NCI-H1105 (cell line): ENCODE measurements around the gene ACBD6.
"Not testable (repeated sequence)": the region's sequence is repeated elsewhere in the genome, so short reads cannot be mapped to it uniquely, and the experiment has no call there.

ENCODE experiments used
- DNase-seq: peaks from one replicate; lab custom pipeline; 2025; lab: John Stamatoyannopoulos, UW

ACBD6 gene

DNA sequence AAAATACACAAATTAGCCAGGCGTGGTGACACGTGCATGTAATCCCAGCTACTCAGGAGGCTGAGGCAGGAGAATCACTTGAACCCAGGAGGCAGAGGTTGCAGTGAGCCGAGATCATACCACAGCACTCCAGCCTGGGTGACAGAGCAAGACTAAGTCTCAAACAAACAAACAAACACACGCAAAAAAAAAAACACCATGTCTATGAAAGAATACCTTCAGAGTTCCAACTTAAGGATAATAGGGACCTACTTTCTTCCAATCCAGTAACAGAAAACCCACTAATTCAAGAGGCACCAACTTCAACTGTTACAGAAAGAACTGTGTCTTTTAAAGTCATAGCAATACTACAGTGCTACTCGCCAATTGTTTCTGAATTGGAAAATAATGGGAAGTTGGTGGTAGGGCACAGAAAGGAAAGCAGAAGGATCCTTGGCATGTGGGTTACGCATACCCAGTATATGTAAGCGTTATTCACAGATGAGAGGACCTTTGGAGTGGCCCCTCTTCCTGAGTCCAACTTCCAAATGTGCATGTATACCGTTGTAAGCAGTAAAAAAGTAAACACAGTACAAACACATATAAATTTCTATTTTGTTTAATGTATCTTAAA, 87.0 kb downstream of the ACBD6 start:
- DNase-seq, result no peak

DNA sequence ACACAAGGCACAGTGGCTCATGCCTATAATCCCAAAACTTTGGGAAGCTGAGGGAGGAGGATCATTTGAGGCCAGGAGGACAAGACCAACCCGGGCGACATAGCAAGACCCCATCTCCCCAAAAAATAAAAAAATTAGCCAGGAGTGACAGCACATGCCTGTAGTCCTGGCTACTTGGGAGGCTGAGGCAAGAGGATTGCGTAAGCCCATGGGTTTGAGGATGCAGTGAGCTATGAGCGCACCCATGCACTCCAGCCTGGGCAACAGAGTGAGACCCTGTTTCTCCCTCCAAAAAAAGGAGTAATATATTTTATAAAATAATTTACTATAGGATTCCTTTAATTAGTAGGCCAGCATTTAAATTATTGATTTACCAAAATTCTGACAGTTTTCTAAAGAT, 89.8 kb downstream of the ACBD6 start:
- no peak for DNase-seq

DNA sequence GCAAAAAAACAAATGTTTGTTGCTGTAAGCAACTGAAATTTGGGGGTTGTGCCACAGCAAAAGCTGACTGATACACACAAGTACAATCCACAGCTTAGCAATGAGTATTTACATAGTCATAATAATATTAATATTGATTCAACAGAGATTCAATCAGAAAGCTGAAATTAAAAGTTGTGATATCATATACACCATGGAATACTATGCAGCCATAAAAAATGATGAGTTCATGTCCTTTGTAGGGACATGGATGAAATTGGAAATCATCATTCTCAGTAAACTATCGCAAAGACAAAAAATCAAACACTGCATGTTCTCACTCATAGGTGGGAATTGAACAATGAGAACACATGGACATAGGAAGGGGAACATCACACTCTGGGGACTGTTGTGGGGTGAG, 94.2 kb downstream of the ACBD6 start:
- not testable (repeated sequence) for DNase-seq

DNA sequence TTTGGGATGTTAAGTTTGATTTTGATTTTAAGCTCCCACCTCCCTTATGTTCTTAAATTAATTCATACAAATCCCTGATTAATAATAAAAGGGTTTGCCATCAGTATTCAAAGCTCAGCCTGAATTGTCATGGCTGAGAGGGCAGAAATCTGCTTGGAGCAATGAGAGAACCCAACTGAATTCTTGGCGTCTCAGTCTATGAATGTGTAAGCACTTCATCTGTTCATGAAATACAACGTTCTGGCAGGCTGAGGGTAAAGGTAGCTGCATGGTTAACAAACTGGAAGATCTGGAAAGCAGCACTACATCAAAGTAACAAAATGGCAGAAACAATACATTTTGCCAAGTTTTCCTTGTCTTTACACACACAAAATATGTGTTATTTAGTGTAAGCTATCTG, 95.3 kb downstream of the ACBD6 start:
- no peak for DNase-seq

DNA sequence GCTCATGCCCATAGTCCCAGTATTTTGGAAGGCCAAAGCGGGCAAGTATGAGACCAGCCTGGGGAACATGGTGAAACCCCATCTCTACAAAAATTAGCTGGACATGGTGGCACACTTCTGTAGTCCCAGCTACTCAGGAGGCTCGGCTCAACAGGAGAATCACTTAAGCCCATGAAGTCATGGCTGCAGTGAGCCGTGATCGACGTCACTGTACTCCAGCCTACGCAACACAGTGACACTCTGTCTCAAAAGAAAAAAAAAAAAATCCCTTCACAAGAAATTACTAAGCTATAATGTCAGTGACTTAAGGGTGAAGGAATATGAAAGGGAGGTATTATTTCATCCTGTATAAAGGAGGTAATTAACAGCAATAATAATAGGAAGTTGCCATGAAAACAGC, 99.8 kb downstream of the ACBD6 start:
- DNase-seq, result no peak

DNA sequence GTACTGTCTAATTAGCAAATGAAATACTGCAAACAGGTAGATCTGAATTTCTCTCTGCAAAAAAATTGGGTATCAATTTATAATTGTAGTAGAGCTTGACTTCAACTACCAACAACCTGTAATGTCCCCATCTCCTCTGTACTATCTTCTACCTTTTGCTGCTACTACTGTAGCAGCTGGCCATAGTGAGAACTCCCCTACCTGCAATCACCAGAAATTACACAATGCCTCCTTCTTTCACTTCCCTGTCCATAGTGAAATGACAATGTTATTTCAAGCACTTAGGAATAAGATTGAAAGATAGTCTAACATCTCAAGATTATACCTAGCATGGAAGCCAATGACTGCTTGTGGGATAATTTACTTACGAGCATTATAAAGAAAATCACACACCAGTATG, 100.4 kb downstream of the ACBD6 start:
- no peak for DNase-seq

DNA sequence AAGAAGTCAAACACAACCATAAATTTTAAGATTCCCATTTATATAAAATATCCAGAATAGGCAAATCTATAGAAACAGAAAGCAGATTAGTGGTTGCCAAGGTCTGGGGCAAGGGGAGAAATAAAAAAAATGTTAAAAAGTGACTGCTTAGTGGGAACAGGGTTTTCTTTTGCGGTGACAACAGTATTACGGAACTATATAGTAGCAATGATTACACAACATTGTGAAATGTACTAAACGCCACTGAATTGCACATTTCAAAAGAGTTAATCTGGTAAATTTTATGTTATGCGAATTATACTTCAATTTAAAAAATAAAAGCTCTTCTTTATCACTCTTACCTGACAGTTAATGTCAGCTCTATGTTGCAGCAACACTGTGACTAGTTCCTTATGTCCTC, 105.2 kb downstream of the ACBD6 start:
- no peak for DNase-seq

DNA sequence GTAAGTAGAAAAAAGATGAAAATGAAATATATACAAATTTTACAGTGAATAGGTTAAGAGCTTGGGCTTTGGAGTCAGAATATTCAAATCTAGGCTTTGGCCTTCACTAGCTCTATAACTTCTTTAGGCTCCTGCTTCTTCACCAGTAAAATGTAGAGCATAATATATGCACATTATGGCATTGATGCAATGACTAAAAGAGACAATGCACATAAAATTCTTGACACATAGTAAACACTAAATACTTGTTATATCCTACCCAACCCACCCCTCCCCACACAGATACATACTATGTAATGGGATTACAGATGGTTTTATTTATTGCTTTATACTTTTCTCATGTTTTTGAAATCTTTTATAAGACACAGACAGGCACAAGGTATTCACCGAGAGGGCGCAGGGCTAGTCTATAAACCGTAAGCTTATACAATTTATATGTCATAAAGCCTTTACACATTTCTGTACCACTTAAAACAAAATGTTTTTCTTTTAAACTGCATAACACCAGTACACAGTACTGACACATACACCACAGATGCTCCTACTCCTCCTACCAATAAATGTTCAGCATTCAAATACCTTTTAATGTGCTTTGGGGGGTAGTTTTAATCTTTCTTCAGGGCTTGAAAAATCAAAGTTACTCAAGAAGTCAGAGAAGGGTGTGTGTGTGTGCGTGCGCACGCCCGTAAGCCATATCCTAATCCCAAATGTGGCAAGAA, 109.8 kb downstream of the ACBD6 start:
- no peak for DNase-seq

DNA sequence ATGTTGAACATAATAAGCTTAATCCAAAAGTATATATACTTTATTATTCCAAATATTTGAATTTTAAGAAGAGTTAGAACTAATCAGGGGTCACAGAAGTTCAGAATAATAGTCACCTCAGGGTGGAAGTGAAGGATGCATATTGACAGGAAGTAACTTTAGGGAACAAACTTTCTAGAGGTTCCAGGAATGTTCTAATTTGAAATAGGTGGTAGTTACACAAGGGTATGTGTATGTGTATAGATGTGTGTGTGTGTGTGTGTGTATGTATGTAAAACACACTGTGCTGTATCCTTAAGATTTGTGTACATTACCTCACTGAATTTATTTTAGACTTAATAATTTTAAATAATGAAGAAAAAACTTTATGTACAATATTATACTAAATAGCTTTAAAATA, 110.4 kb downstream of the ACBD6 start:
- no peak for DNase-seq

DNA sequence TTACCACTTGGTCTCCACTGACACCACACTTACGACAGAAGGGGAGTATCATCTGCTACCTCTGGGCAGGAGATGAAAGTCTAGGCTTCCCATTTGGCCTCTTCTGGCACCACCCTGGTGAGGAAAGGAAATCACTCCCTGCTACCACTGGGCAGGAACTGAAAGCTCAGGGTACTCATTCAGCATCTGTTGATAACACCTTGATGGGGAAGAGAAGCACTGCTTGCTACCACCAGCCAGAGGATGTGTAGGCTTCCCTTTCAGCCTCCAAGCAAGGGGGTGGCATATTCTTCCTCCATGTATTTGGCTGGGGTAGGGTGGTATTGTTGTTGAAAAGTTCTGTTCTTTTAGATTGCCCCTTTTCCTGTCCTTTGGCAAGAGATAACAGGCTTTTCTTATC, 115.0 kb downstream of the ACBD6 start:
- no peak for DNase-seq

DNA sequence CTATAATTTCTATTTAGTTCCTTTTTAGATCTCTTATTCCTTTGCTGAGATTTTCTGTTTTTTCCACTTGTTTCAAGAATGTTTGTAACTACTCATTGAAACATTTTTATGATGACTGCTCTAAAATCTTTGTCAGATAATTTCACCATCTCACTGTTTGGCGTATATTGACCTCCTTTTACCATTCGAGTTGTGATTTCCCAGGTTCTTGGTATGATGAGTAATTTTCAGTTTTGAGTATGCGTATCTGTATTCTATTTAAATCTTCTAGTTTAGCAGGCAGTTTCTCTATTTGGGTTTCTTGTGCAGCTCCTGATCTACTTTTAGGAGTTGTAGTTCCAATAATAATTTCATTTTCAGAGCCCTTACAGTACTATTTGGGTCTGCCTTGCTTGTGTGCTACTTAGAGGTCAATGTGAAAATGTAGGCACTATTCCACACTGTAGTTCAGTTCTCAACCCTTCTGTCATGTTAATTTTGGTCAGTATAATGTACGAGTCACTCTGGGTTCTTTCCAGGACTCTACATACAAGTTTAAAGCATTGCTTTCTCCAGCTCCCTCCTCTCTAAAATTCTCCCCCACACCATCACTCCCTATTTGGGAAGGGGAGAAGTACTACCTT, 115.5 kb downstream of the ACBD6 start:
- no peak for DNase-seq

DNA sequence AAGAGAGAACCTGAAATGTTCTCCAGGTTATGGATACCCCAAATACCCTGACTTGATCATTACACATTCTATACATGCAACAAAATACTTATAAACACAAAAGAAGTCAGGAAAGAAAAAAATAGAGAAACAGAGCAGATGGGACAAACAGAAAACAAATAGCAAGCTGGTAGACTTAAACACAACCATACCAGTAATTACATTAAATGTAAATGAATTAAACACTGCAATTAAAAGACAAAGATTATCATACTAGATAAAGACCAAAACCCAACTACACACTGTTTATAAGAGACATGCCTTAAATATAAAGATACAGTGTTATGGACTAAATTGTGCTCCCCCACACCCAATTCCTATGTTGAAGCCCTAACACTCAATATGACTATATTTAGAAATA, 117.2 kb downstream of the ACBD6 start:
- no peak for DNase-seq

DNA sequence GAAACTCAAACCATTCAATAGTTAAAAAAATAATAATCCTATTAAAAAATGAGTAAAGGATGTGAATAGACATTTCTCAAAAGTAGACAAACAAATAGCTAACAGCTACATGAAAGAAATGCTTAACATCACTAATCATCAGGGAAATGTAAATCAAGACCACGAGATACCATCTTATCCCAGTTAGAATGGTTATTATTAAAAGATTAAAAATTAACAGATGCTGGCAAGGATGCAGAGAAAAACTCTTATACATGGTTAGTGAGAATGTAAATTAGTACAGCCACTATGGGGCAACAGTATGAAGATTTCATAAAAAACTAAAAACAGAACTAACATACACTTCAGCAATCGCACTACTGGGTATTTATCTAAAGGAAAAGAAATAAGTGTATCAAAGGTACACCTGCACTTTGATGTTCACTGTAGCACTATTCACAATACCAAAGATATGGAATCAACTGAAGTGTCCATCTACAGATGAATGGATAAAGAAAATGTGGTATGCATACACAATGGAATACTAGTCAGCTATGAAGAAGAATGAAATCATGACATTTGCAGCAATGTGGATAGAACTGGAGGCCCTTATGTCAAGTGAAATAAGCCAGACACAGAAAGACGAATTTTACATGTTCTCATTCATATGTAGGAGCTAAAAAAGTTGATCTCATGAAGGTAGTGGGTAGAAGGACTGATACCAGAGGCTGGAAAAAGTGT, 117.9 kb downstream of the ACBD6 start:
- no peak for DNase-seq

DNA sequence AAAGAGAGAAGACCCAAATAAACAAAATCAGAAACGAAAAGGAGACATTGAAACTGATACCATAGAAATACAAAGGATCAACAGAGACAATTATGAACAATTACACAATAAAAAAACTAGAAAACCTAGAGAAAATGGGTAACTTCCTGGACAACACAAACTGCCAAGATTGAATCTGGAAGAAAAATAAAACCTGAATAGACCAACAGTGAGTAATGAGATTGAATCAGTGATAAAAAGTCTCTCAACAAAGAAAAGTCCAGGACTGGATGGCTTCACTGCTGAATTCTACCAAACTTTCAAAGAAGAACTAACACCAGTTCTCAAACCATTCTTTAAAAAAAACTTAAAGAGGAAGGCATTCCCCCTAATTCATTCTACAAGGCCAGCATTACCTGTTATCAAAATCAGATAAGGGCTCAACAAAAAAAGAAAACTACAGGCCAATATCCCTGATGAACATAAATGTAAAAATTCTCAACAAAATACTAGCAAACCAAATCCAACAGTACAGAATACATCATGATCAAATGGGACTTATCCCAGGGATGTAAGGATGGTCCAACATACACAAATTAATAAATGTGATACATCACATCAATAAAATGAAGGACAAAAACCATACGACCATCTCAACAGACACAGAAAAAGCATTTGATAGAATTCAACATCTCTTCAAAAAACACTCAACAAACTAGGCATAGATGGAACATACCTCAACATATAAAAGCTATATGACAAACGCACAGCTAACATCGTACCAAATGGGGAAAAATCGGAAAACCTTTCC, 119.9 kb downstream of the ACBD6 start:
- DNase-seq, result no peak

DNA sequence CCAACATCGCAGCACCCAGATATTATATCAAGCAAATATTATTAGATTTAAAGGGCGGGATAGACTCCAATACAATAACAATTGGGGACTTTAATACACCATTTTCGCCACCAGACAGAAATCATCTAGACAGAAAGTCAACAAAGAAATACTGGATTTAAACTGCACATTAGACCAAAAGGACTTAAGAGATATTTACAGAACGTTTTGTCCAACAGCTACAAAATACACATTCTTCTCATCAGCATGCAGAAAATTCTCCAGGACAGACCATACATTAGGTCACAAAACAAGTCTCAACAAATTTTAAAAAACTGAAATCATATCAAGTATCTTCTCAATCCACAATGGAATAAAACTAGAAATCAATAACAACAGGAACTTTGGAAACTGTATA, 121.2 kb downstream of the ACBD6 start:
- DNase-seq, result no peak

DNA sequence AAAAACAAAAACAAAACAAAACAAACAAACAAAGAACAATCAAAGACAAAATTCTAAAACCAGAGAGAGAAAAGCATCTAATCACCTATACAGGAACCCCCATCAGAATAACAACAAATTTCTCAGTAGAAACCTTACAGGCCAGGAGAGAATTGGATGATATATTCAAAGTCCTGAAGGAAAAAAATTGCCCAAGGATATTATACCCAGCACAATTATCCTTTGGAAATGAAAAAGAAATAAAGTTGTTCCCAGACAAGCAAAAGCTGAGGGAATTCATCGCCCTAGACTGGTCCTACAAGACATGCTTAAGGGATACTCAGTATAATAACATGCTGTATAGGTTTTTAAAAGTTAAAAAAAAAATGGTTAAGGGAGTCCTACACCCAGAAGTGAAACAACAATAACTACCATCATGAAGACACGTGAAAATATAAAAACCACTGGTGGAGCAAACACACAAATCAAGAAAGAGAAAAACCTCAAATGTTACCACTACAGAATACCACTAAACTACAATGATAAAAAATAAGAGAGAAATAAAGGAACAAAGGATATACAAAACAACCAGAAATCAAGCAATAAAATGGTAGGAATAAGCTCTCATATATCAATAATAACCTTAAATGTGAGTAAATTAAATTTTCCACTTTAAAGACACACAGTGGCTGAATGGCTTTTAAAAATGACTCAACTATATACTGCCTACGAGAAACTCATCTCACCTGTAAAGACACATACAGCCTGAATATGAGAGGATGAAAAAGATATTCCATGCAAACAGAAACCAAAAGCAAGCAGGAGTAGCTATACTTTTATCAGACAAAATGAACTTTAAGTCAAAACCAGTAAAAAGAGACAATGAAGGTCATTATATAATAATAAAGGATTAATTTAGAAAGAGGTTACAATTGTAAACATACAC, 121.9 kb downstream of the ACBD6 start:
- no peak for DNase-seq

DNA sequence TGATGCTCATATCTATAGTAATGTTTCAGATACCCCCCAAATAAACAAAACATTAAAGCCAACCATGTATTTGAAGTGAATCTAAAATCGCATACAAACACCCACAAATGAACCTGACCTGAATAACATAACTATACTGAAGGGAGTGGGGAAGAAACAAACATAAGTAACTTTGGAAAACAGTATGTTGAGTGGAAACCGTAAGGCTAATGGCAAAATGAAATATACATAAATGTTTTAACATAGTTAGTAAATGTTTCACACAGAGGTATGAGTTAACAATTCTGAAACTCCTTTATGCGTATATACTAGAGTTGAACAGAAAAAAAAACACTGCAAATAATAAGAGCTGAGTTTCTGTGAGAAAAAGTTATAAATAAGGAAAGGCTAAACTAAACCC, 125.6 kb downstream of the ACBD6 start:
- DNase-seq, result no peak

DNA sequence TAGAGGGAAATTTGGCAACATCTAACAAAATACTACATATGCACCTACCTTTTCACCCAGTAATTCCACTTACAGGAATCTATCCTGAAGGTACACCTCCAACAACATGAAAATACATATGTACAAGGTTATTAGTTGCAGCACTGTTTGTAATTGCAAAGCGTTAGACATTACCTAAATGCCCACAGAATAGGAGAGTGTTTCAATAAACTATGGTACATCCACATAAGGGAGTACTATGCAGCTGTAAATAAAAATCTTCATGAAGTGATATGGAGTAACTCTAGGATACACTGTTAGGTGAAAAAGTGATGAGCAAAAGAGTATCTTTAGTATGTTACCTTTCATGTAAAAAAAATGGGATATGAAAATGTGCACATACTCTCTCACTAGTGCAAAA, 126.1 kb downstream of the ACBD6 start:
- no peak for DNase-seq

DNA sequence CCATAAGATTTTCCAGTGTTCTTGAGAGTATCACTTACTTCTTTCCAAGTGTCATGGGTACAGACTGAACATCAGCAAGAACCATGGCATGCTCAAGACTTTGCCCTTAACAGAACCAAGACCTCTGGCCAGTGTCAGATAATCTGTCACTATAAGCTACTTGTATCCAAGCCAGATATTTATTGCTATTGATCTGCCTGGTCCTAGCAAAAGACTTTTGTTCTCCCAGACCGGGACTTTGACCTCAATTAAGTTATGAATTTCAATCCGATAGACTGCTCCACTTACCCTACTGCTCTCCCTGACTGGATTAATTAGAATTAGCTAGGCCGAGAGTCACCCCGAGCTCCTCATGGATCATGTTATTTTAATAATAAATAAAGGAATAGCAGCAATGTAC, 129.6 kb downstream of the ACBD6 start:
- DNase-seq, result no peak

DNA sequence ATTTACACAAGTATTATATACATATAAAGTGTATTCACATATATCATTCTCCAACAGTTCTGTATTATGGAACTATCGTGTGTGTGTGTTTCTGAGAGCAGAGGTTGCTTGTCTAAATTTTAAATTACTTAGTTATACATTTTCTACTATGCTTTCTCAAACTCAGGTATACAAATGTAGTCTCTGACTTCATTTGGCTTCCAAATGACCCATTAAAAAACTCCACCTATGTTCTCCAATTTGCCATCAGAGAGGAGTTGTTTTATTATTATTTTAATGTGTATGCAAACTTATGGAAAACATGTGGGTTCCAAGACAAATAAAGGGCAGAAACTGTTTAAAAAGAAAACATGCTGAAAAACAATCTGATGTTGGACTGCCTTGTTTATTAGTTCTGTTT, 131.8 kb downstream of the ACBD6 start:
- DNase-seq, result no peak

DNA sequence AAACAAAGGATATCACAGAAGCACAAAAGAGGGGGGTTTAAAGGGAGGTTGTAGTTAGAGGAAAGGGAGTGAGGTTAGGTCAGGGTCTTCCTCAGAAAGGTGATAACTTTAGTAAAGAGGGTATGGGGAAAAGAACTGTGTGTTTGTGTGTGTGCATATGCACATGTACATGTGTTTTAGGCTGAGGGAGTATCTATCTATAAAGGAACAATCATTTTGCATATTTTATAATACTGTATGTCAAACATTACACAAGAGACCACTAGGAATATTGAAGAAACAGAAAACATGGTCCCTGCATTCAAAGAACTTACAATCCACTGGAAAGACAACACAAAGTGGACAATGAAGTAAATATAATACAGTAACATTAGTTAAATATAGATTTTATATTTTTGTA, 132.2 kb downstream of the ACBD6 start:
- DNase-seq, result no peak
